Measurements from ENCODE around the gene ASL.
"Not testable (repeated sequence)": the region's sequence is repeated elsewhere in the genome, so short reads cannot be mapped to it uniquely, and the experiment has no call there.

ASL gene

GRCh38 chr7:66075590-66076461 lies at the start of gene ASL:
Gene ASL, plus strand, starts transcription at chr7:66075819. Its CDS starts 263 bp downstream, at chr7:66076082.
- Histone ChIP-seq H3K4me3 (ENCODE audit: low read depth in 1 of 5, low read length in 5 of 5) (peak within 1 kb of the TSS; percentile 88 to 97 (median 91)), H3K27ac (ENCODE audit: low read depth, low read length) (peak within 1 kb of the TSS; percentile 30), H3K9me3 (ENCODE audit: control insufficient read depth in 5 of 5, low read length in 5 of 5) (no peaks in the 10 kb centered on the region), H3K27me3 (ENCODE audit: control insufficient read depth in 5 of 5, insufficient read depth in 4 of 5, low read length in 5 of 5) (no peaks in the 10 kb centered on the region), H3K9ac (ENCODE audit: low read length in 5 of 5) (peak within 1 kb of the TSS in 4 of 5 donors; percentile 44 to 88 (median 76)), H3K36me3 (ENCODE audit: control insufficient read depth in 5 of 5, insufficient read depth in 5 of 5, low read length in 5 of 5) (peaks cover 0 to 5% (median 0%) of the 10 kb centered on the region in 5 donors), H3K4me1 (ENCODE audit: control insufficient read depth in 5 of 5, insufficient read depth in 5 of 5, low read length in 5 of 5) (peaks cover 0 to 18% (median 17%) of the 10 kb centered on the region in 5 donors)

- not testable (repeated sequence) for H3K27me3 ChIP-seq (ENCODE audit: control insufficient read depth in 5 of 5, insufficient read depth in 4 of 5, low read length in 5 of 5); H3K4me3 ChIP-seq (ENCODE audit: low read depth in 1 of 5, low read length in 5 of 5); H3K9ac ChIP-seq (ENCODE audit: low read length in 5 of 5); H3K9me3 ChIP-seq (ENCODE audit: control insufficient read depth in 5 of 5, low read length in 5 of 5); H3K27ac ChIP-seq (ENCODE audit: low read depth, low read length); H3K36me3 ChIP-seq (ENCODE audit: control insufficient read depth in 5 of 5, insufficient read depth in 5 of 5, low read length in 5 of 5)
- H3K4me1 ChIP-seq (ENCODE audit: control insufficient read depth in 5 of 5, insufficient read depth in 5 of 5, low read length in 5 of 5) = peaks cover 0 to 15% (median 0%) of the 10 kb centered on the region in 5 donors
Observed at GRCh38 chr7:66028342-66028741, 47.3 kb upstream of the ASL start.

GRCh38 chr7:66033471-66034385 lies 41.9 kb upstream of the ASL start:
- Histone ChIP-seq H3K4me1 (ENCODE audit: control insufficient read depth in 5 of 5, insufficient read depth in 5 of 5, low read length in 5 of 5) (peaks cover 0 to 8% (median 0%) of the 10 kb centered on the region in 5 donors), H3K27me3 (ENCODE audit: control insufficient read depth in 5 of 5, insufficient read depth in 4 of 5, low read length in 5 of 5) (no peaks in the 10 kb centered on the region), H3K36me3 (ENCODE audit: control insufficient read depth in 5 of 5, insufficient read depth in 5 of 5, low read length in 5 of 5) (no peaks in the 10 kb centered on the region), H3K9ac (ENCODE audit: low read length in 5 of 5) (no peak overlapping the region), H3K27ac (ENCODE audit: low read depth, low read length) (no peak overlapping the region), H3K9me3 (ENCODE audit: control insufficient read depth in 5 of 5, low read length in 5 of 5) (no peaks in the 10 kb centered on the region), H3K4me3 (ENCODE audit: low read depth in 1 of 5, low read length in 5 of 5) (no peak overlapping the region)

DNA sequence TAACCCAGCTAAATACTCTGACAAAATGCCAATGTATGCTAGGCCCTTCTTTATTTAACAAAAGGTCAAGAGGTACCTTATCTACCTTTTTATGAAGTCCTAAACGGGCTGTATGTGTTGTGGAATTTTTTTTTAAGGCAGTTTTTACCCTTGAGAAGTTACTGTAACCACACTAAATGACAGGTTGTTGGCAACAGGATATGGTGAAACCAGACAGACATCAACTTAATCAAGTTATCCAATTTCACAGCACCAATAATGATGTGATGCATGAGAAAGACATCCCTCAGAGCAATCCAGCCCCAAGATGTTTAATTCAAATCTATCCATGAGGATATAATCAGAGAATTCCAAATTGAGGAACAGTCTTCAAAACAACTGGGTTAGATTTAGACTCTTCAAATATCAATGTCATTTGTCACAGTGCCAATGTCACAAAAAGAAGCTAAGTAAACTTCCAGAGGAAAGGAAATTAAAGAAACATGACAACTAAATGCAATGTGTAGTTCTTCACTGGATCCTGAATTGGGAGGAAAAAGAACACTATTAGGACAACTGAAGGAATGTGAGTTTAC lies 41.1 kb upstream of the ASL start:
- not testable (repeated sequence) for H3K4me3 ChIP-seq (ENCODE audit: low read depth in 1 of 5, low read length in 5 of 5); H3K36me3 ChIP-seq (ENCODE audit: control insufficient read depth in 5 of 5, insufficient read depth in 5 of 5, low read length in 5 of 5); H3K9ac ChIP-seq (ENCODE audit: low read length in 5 of 5); H3K9me3 ChIP-seq (ENCODE audit: control insufficient read depth in 5 of 5, low read length in 5 of 5); H3K27me3 ChIP-seq (ENCODE audit: control insufficient read depth in 5 of 5, insufficient read depth in 4 of 5, low read length in 5 of 5); H3K27ac ChIP-seq (ENCODE audit: low read depth, low read length); H3K4me1 ChIP-seq (ENCODE audit: control insufficient read depth in 5 of 5, insufficient read depth in 5 of 5, low read length in 5 of 5)

DNA sequence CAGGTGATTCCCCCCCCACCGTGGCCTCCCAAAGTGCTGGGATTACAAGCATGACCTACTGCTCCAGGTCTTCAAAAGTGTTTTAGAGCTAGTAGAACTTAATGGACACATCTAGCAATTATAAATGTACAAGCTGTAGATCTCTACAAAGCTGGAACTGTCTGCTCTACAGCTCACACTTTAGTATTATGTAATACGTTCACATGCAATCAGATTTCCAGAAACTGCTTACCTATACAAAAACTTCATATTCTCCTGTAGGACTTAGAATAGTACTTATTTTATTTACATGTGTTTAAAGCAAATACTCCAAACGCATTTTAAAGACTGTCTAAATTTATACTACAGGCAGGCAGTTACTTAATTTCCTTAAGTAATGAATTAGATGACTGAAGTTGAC lies 39.2 kb upstream of the ASL start:
- Histone ChIP-seq H3K36me3 (ENCODE audit: control insufficient read depth in 5 of 5, insufficient read depth in 5 of 5, low read length in 5 of 5) (no peaks in the 10 kb centered on the region), H3K4me1 (ENCODE audit: control insufficient read depth in 5 of 5, insufficient read depth in 5 of 5, low read length in 5 of 5) (no peaks in the 10 kb centered on the region), H3K4me3 (ENCODE audit: low read depth in 1 of 5, low read length in 5 of 5) (no peak overlapping the region), H3K27me3 (ENCODE audit: control insufficient read depth in 5 of 5, insufficient read depth in 4 of 5, low read length in 5 of 5) (no peaks in the 10 kb centered on the region), H3K9me3 (ENCODE audit: control insufficient read depth in 5 of 5, low read length in 5 of 5) (no peaks in the 10 kb centered on the region), H3K27ac (ENCODE audit: low read depth, low read length) (no peak overlapping the region), H3K9ac (ENCODE audit: low read length in 5 of 5) (no peak overlapping the region)

DNA sequence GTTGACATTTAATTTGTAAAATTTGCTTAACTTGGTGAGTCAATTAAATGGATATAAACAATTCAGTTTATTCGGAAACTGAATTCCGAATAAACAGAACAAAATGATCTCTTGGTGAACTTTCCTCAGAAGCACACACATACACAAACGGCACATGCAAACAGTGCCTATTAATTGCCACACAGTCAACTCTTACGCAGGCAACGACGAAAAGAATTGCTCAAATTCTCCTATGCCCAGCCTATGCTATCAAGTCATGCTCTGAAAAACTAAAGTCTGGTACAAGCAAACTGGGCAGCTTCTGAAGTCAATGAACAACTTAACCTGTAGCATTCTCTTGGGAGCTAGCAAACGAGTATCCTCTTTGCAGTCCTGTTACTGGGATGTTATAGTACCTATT lies 38.8 kb upstream of the ASL start:
- no peaks in the 10 kb centered on the region for H3K9me3 ChIP-seq (ENCODE audit: control insufficient read depth in 5 of 5, low read length in 5 of 5)
- H3K4me1 ChIP-seq (ENCODE audit: control insufficient read depth in 5 of 5, insufficient read depth in 5 of 5, low read length in 5 of 5) = no peaks in the 10 kb centered on the region
- H3K27ac ChIP-seq (ENCODE audit: low read depth, low read length) = no peak overlapping the region
- no peak overlapping the region for H3K9ac ChIP-seq (ENCODE audit: low read length in 5 of 5)
- H3K27me3 ChIP-seq (ENCODE audit: control insufficient read depth in 5 of 5, insufficient read depth in 4 of 5, low read length in 5 of 5) = no peaks in the 10 kb centered on the region
- no peaks in the 10 kb centered on the region for H3K36me3 ChIP-seq (ENCODE audit: control insufficient read depth in 5 of 5, insufficient read depth in 5 of 5, low read length in 5 of 5)
- no peak overlapping the region for H3K4me3 ChIP-seq (ENCODE audit: low read depth in 1 of 5, low read length in 5 of 5)

- H3K4me3 ChIP-seq (ENCODE audit: low read depth in 1 of 5, low read length in 5 of 5) = no peak overlapping the region
- H3K27me3 ChIP-seq (ENCODE audit: control insufficient read depth in 5 of 5, insufficient read depth in 4 of 5, low read length in 5 of 5) = no peaks in the 10 kb centered on the region
- H3K9ac ChIP-seq (ENCODE audit: low read length in 5 of 5) = no peak overlapping the region
- H3K4me1 ChIP-seq (ENCODE audit: control insufficient read depth in 5 of 5, insufficient read depth in 5 of 5, low read length in 5 of 5) = peaks cover 0 to 10% (median 8%) of the 10 kb centered on the region in 5 donors
- no peaks in the 10 kb centered on the region for H3K36me3 ChIP-seq (ENCODE audit: control insufficient read depth in 5 of 5, insufficient read depth in 5 of 5, low read length in 5 of 5)
- no peak overlapping the region for H3K27ac ChIP-seq (ENCODE audit: low read depth, low read length)
- no peaks in the 10 kb centered on the region for H3K9me3 ChIP-seq (ENCODE audit: control insufficient read depth in 5 of 5, low read length in 5 of 5)
Observed at GRCh38 chr7:66039094-66039670, 36.4 kb upstream of the ASL start.

GRCh38 chr7:66043681-66044497 lies 31.7 kb upstream of the ASL start:
- Histone ChIP-seq H3K27me3 (ENCODE audit: control insufficient read depth in 5 of 5, insufficient read depth in 4 of 5, low read length in 5 of 5) (no peaks in the 10 kb centered on the region), H3K36me3 (ENCODE audit: control insufficient read depth in 5 of 5, insufficient read depth in 5 of 5, low read length in 5 of 5) (no peaks in the 10 kb centered on the region), H3K9me3 (ENCODE audit: control insufficient read depth in 5 of 5, low read length in 5 of 5) (peaks cover 0 to 3% (median 0%) of the 10 kb centered on the region in 5 donors), H3K9ac (ENCODE audit: low read length in 5 of 5) (peak overlapping the region in 4 of 5 donors; percentile 56 to 75 (median 64)), H3K4me3 (ENCODE audit: low read depth in 1 of 5, low read length in 5 of 5) (peak overlapping the region; percentile 60 to 75 (median 73)), H3K4me1 (ENCODE audit: control insufficient read depth in 5 of 5, insufficient read depth in 5 of 5, low read length in 5 of 5) (peaks cover 0 to 12% (median 9%) of the 10 kb centered on the region in 5 donors), H3K27ac (ENCODE audit: low read depth, low read length) (no peak overlapping the region)

DNA sequence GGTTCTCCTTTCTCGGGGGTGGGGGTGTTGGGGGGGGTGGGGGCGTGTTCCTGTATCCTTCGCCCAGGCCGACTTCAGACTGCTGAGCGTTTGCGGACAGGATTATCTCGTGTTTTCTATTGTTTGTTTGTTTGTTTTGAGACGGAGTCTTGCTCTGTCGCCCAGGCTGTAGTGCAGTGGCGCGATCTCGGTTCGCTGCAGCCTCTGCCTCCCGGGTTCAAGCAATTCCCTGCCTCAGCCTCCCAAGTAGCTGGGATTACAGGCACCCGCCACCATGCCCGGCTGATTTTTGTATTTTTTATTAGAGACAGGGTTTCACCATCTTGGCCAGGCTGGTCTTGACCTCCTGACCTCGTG lies 31.1 kb upstream of the ASL start:
- not testable (repeated sequence) for H3K9me3 ChIP-seq (ENCODE audit: control insufficient read depth in 5 of 5, low read length in 5 of 5); H3K27me3 ChIP-seq (ENCODE audit: control insufficient read depth in 5 of 5, insufficient read depth in 4 of 5, low read length in 5 of 5); H3K27ac ChIP-seq (ENCODE audit: low read depth, low read length); H3K36me3 ChIP-seq (ENCODE audit: control insufficient read depth in 5 of 5, insufficient read depth in 5 of 5, low read length in 5 of 5); H3K9ac ChIP-seq (ENCODE audit: low read length in 5 of 5)
- Histone ChIP-seq H3K4me1 (ENCODE audit: control insufficient read depth in 5 of 5, insufficient read depth in 5 of 5, low read length in 5 of 5) (peaks cover 0 to 12% (median 9%) of the 10 kb centered on the region in 5 donors), H3K4me3 (ENCODE audit: low read depth in 1 of 5, low read length in 5 of 5) (peak overlapping the region in 4 of 5 donors; percentile 60 to 73 (median 70))

All from subcutaneous abdominal adipose tissue (tissue), 5 donors.